ENCODE data around the gene FERMT2. TPM values are rescaled to one million over a fixed set of nuclear protein-coding genes. Genes with fewer than 3 reads are reported as not detected.
"Not testable (repeated sequence)": the region's sequence is repeated elsewhere in the genome, so short reads cannot be mapped to it uniquely, and the experiment has no call there.

The FERMT2 gene
- total RNA-seq, 4 donors from 2014 or later = 57.1 to 98.5 (median 74.2) TPM

GRCh38 chr14:52923902-52924575 is 26.8 kb downstream of the FERMT2 start:
- H3K9me3 ChIP-seq = no peaks in the 10 kb centered on the region
- no peak for TF ChIP-seq POLR2A (IDR thresholded peaks at IDR 0.05)
- TF ChIP-seq CTCF (IDR thresholded peaks at IDR 0.05) = peak in 3 of 6 experiments; percentile 18 to 27 (median 23)
- no peaks in the 10 kb centered on the region for H3K27me3 ChIP-seq
- H3K4me3 ChIP-seq (replicated peaks in 1 of 3) = no peak overlapping the region
- peak overlapping the region in 1 of 3 donors; percentile 10 for H3K27ac ChIP-seq
- H3K36me3 ChIP-seq = no peaks in the 10 kb centered on the region
- intact Hi-C loops (cut with DNase I) = no loop called here
- peaks cover 58 to 75% of the 10 kb centered on the region in 2 donors for H3K4me1 ChIP-seq
- WGBS, 2 donors = 78 to 80% methylated on average over 3 of the region's 3 CpGs
- peak in 1 of 2 donors; percentile 25 for DNase-seq

- no peak for DNase-seq
- Histone ChIP-seq H3K4me3 (replicated peaks in 1 of 3) (no peak overlapping the region), H3K36me3 (no peaks in the 10 kb centered on the region), H3K9me3 (no peaks in the 10 kb centered on the region), H3K4me1 (peaks cover 59 to 83% of the 10 kb centered on the region in 2 donors), H3K27ac (peak overlapping the region; percentile 10 to 69 (median 14)), H3K27me3 (no peaks in the 10 kb centered on the region)
- WGBS, 2 donors = 40 to 42% methylated on average over 4 of the region's 4 CpGs
- TF ChIP-seq POLR2A (IDR thresholded peaks at IDR 0.05) (no peak), CTCF (IDR thresholded peaks at IDR 0.05) (no peak)
- intact Hi-C loops (cut with DNase I) = no loop called here
These were observed 28.2 kb downstream of the FERMT2 start for GRCh38 chr14:52922656-52923055.

- Histone ChIP-seq H3K27me3 (no peaks in the 10 kb centered on the region), H3K36me3 (no peaks in the 10 kb centered on the region), H3K27ac (peak overlapping the region; percentile 10 to 69 (median 14)), H3K9me3 (no peaks in the 10 kb centered on the region), H3K4me1 (peaks cover 56 to 79% of the 10 kb centered on the region in 2 donors), H3K4me3 (replicated peaks in 1 of 3) (no peak overlapping the region)
- no peak for TF ChIP-seq POLR2A (IDR thresholded peaks at IDR 0.05)
- TF ChIP-seq CTCF (IDR thresholded peaks at IDR 0.05) = no peak
- no peak for DNase-seq
- intact Hi-C loops (cut with DNase I) = no loop called here
These were observed 28.8 kb downstream of the FERMT2 start for GRCh38 chr14:52922059-52922458.

GRCh38 chr14:52920411-52920810 is 30.4 kb downstream of the FERMT2 start:
- H3K9me3 ChIP-seq; H3K36me3 ChIP-seq; intact Hi-C loops (cut with DNase I); H3K4me3 ChIP-seq (replicated peaks in 1 of 3); H3K27me3 ChIP-seq: not testable (repeated sequence)
- DNase-seq = peak; percentile 30 to 53
- Histone ChIP-seq H3K27ac (peak overlapping the region in 1 of 3 donors; percentile 23), H3K4me1 (peaks cover 44 to 63% of the 10 kb centered on the region in 2 donors)
- WGBS, 2 donors = 87 to 88% methylated on average over 5 of the region's 5 CpGs

- Histone ChIP-seq H3K27me3 (no peaks in the 10 kb centered on the region), H3K4me3 (replicated peaks in 1 of 3) (no peak overlapping the region), H3K9me3 (no peaks in the 10 kb centered on the region), H3K27ac (no peak overlapping the region), H3K36me3 (no peaks in the 10 kb centered on the region), H3K4me1 (peaks cover 44 to 62% of the 10 kb centered on the region in 2 donors)
- intact Hi-C loops (cut with DNase I) = no loop called here
- 71 to 77% methylated on average over 3 of the region's 3 CpGs for WGBS, 2 donors
- TF ChIP-seq POLR2A (IDR thresholded peaks at IDR 0.05) = no peak
- no peak for TF ChIP-seq CTCF (IDR thresholded peaks at IDR 0.05)
- no peak for DNase-seq
These were observed 30.9 kb downstream of the FERMT2 start for GRCh38 chr14:52919971-52920370.
